HUES48 (cell line): ENCODE results near the gene TDRD12.
"Not testable (repeated sequence)": the region's sequence is repeated elsewhere in the genome, so short reads cannot be mapped to it uniquely, and the experiment has no call there.

Source experiments
- H3K27ac ChIP-seq: one replicate; pipeline ENCODE4 v1.7.0; 2013; ENCODE audit warnings: low read depth, low read length, inconsistent platforms
- H3K27me3 ChIP-seq: 2 replicates; pipeline ENCODE4 v1.6.1; 2013; ENCODE audit warnings: mild to moderate bottlenecking, low read length; ENCODE audit not compliant: control insufficient read depth, insufficient read depth
- H3K36me3 ChIP-seq: 2 replicates; pipeline ENCODE4 v1.6.1; 2013; ENCODE audit warnings: low read length; ENCODE audit not compliant: control insufficient read depth, insufficient read depth
- H3K4me1 ChIP-seq: 2 replicates; pipeline ENCODE4 v1.6.1; 2013; ENCODE audit warnings: mild to moderate bottlenecking, low read length; ENCODE audit not compliant: control insufficient read depth, insufficient read depth
- H3K4me3 ChIP-seq: 2 replicates; pipeline ENCODE4 v1.5.1; 2013; ENCODE audit warnings: mild to moderate bottlenecking, low read depth, low read length
- H3K9ac ChIP-seq: 2 replicates; pipeline ENCODE4 v1.6.1; 2013; ENCODE audit warnings: mild to moderate bottlenecking, low read depth, low read length, moderate library complexity
- H3K9me3 ChIP-seq: 2 replicates; pipeline ENCODE4 v1.6.1; 2013; ENCODE audit warnings: low read length; ENCODE audit not compliant: control insufficient read depth, insufficient read depth

TDRD12 gene

DNA sequence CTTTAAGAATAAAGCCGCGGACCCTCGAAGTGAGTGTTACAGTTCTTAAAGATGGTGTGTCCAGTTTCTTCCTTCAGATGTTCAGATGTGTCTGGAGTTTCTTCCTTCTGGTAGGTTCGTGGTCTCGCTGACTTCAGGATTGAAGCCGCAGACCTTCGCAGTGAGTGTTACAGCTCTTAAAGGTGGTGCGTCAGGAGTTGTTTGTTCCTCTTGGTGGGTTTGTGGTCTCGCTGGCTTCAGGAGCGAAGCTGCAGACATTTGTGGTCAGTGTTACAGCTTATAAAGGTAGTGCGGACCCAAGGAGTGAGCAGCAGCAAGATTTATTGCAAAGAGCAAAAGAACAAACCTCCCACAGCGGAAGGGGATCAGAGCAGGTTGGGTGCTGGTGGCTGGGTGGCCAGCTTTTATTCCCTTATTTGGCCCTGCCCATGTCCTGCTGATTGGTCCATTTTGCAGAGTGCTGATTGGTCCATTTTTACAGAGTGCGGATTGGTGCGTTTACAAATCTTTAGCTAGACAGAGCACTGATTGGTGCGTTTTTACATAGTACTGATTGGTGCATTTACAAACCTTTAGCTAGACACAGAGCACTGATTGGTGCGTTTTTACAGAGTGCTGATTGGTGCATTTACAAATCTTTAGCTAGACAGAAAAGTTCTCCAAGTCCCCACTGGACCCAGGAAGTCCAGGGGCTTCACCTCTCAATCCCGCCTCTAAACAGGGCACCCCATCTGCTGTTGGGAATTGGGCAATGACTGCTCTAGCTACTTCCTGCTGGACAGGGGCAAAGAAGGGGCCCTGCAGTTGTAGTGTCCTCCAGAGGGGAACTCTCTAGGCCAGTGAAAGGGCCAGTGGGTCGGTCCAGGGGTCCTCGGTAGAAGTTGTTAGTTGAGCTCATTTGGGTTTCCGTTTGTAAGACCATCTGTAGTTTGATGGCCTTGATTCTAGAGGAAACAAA, 26.1 kb upstream of the TDRD12 start:
- not testable (repeated sequence) for H3K27ac ChIP-seq, H3K36me3 ChIP-seq, H3K4me3 ChIP-seq

DNA sequence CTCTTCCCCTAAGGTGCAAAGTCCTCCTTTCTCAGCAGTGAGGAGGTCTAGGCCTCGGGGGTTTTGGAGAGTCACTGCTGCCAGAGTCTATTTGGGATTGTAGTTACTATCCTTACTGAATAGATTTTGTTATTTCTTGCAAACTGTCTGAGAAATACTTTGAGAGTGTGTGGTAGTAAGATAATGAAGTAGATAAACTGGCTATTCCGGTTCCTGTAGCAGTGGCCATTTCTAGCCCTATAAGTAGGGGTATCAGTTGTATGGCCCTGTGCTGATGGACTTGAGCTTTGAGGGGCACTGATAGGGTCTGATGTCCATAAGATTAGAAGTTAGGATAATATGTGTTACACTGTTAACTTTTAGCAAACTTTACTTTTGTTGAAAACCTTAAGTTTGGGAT, 25.3 kb upstream of the TDRD12 start:
- H3K27ac ChIP-seq, H3K9ac ChIP-seq, H3K4me3 ChIP-seq, H3K36me3 ChIP-seq, H3K4me1 ChIP-seq, H3K9me3 ChIP-seq: not testable (repeated sequence)
- peaks cover 13% of the 10 kb centered on the region for H3K27me3 ChIP-seq

More for the DNA sequence above, 26.1 kb upstream of the TDRD12 start:
- H3K9me3 ChIP-seq, H3K9ac ChIP-seq, H3K4me1 ChIP-seq: not testable (repeated sequence)
- H3K27me3 ChIP-seq = peaks cover 13% of the 10 kb centered on the region

DNA sequence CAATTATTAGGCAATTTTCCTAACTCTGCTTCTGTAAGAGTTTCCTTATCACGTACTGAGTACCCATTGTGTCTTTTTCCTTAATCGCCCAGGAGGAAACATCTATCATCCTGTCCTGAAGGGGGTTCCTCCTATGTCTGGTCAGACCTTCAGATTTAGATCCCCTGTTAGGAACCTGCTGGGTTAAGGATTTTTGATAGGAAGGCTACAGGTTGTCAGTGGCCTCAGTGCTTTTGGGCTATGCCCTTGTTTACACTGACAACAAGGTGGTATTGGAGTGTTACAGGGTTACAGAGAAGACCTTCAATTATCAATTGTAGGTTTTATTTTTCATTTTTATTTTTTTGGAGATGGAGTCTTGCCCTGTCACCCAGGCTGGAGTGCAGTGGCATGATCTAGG, 24.7 kb upstream of the TDRD12 start:
- H3K9ac ChIP-seq, H3K9me3 ChIP-seq, H3K4me1 ChIP-seq, H3K27ac ChIP-seq, H3K36me3 ChIP-seq, H3K4me3 ChIP-seq: not testable (repeated sequence)
- H3K27me3 ChIP-seq = peaks cover 13% of the 10 kb centered on the region

DNA sequence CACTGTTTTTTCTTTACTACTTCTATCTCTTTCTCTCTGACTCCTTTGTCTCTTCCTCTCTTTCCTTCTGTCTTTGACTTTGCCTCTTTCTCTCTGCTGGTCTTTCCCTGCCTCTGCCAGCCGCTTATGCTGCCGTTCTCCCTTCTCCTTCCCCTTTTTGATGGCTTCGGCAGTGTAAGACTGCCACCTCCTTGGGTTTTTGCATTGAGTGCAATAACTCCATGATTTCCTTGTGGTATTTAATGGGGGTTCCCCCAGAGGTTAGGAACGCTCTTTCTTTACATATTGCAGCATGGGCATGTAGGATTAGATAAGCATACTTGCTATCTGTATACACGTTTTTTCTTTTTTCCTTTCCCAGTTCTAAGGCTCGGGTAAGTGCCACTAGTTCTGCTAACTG, 24.1 kb upstream of the TDRD12 start:
- H3K27ac ChIP-seq, H3K4me3 ChIP-seq, H3K36me3 ChIP-seq, H3K9me3 ChIP-seq, H3K4me1 ChIP-seq, H3K9ac ChIP-seq: not testable (repeated sequence)
- peaks cover 13% of the 10 kb centered on the region for H3K27me3 ChIP-seq

DNA sequence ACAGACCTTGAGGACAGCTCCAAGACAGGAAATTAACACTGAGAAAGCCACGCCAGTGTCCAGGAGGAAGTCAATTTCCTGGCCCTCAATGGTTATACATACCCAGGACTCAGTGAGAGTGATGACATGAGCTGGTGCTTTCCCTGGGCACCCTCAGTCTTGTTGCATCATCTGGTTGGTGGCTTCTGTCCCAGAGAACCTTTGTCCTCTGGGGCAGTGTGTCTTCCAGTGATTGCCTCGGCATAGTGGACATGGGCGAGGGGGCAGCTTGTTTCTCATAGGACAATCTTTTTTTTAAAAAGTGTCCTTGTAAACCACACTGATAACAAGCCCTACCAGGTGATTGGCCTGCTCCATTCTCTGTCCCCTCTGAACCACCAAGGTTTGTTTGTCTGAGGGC, 22.8 kb upstream of the TDRD12 start:
- not testable (repeated sequence) for H3K27me3 ChIP-seq, H3K27ac ChIP-seq, H3K4me1 ChIP-seq, H3K9me3 ChIP-seq, H3K36me3 ChIP-seq, H3K4me3 ChIP-seq, H3K9ac ChIP-seq

DNA sequence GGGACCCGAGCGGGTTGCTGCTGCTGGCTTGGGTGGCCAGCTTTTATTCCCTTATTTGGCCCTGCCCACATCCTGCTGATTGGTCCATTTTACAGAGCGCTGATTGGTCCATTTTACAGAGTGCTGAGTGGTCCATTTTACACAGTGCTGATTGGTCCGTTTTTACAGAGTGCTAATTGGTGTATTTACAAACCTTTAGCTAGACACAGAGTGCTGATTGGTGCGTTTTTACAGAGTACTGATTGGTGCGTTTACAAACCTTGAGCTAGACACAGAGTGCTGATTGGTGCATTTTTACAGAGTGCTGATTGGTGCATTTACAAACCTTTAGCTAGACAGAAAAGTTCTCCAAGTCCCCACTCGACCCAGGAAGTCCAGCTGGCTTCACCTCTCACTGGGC, 19.4 kb upstream of the TDRD12 start:
- H3K36me3 ChIP-seq, H3K9me3 ChIP-seq, H3K27ac ChIP-seq, H3K9ac ChIP-seq, H3K27me3 ChIP-seq, H3K4me3 ChIP-seq, H3K4me1 ChIP-seq: not testable (repeated sequence)

DNA sequence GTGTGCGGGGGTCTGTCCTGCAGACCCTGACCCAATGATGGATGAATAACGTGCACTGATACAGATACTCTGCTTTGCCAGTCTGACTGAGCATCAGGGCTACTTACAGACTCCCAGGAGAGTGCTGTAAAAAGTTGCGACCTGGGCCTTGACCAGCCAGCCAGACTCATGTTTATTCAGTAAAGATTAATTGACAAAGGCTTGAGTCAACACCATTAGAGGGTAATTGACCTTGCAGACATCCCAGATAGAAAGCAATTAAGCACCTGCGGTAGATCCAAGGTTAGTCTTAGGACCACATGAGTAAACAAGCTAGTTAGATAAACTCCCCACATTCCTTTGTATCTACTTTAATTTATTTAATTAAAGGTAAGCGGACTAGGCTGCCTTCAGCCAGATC, 17.6 kb upstream of the TDRD12 start:
- no peak overlapping the region for H3K27ac ChIP-seq
- no peaks in the 10 kb centered on the region for H3K36me3 ChIP-seq
- peaks cover 4% of the 10 kb centered on the region; the same call in 1 of the 2 replicates for H3K4me1 ChIP-seq
- no peak overlapping the region for H3K4me3 ChIP-seq
- peaks cover 3% of the 10 kb centered on the region; the same call in 1 of the 2 replicates for H3K9me3 ChIP-seq
- H3K27me3 ChIP-seq = no peaks in the 10 kb centered on the region
- H3K9ac ChIP-seq = no peak overlapping the region

DNA sequence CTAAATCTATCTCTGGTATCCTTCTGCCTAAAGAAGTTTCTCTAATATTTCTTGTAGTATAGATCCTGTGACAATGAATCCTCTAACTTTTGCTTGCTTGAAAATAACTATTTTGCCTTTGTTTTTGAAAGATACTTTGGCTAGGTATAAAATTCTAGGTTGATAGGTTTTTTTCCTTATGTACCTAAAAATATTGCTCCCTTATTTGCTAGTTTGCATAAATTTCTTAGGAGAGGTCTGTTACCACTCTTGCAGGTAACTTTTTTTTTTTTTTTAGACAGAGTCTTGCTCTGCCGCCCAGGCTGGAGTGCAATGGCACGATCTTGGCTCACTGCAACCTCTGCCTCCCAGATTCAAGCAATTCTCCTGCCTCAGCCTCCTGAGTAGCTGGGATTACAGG, 15.6 kb upstream of the TDRD12 start:
- not testable (repeated sequence) for H3K36me3 ChIP-seq, H3K4me1 ChIP-seq, H3K4me3 ChIP-seq, H3K9me3 ChIP-seq, H3K27me3 ChIP-seq, H3K9ac ChIP-seq, H3K27ac ChIP-seq

DNA sequence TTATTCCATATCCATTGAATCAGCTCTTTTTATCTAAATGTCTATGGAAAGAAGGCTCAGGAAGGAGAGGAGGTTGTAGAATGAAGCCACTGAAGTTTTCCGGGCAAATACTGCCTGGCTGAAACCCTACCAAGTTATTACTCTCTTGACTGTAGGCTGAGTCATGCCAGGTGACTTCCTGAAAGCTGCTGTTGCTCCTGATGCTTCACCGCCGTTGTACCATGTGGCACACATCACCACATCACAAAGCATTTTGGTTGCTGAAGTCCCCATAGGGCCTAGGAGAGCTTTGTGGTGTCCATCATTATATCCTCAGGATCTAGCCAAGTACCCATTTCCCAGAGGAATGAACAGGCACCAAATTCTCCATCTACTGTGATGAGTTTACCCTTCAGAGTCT, 11.1 kb upstream of the TDRD12 start:
- Histone ChIP-seq H3K27ac (no peak overlapping the region), H3K9me3 (peaks cover 3% of the 10 kb centered on the region; the same call in 1 of the 2 replicates), H3K36me3 (no peaks in the 10 kb centered on the region), H3K27me3 (no peaks in the 10 kb centered on the region), H3K4me1 (no peaks in the 10 kb centered on the region), H3K9ac (no peak overlapping the region), H3K4me3 (no peak overlapping the region)

DNA sequence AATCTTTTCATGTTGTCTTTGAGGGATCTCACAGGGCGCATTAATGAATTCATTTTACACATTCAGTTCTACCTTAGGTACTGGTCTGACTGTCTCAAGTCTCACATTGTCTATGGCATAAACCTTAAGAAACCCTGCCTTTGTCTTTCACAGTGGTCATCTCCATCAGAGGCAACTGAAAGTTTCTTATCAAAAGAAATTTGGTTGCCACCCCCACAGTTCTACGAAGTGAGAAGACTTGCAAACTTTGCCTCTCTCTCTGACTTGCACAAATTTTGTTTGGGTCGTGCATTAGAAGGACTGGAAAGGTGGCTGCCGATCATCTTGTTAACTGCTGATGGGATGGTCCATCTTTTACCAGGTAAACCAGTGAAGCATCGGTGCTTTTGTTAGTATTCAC, 10.5 kb upstream of the TDRD12 start:
- Histone ChIP-seq H3K27me3 (no peaks in the 10 kb centered on the region), H3K4me3 (no peak overlapping the region), H3K36me3 (no peaks in the 10 kb centered on the region), H3K4me1 (no peaks in the 10 kb centered on the region), H3K9ac (no peak overlapping the region), H3K9me3 (peaks cover 3% of the 10 kb centered on the region; the same call in 1 of the 2 replicates), H3K27ac (no peak overlapping the region)

DNA sequence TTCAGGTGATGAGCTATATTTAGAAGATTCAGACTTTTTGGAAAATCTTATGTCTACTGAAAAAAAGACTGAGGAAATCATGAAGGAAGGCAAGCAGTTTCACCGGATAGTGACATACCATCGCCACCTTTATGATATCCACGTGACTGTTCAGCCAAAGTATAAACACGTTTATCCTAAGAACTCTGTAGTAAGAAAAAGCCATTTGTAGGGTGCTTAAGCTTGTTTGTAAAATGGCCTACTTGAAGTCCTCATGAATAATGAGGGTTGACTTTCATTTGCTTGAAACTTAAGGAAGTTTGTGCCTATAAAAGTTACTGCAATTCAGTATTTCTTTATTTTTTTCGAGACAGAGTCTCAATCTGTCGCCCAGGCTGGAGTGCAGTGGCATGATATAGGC, 7.8 kb upstream of the TDRD12 start:
- Histone ChIP-seq H3K27ac (no peak overlapping the region), H3K4me1 (no peaks in the 10 kb centered on the region), H3K4me3 (no peak overlapping the region), H3K9ac (no peak overlapping the region), H3K27me3 (no peaks in the 10 kb centered on the region), H3K36me3 (no peaks in the 10 kb centered on the region), H3K9me3 (no peaks in the 10 kb centered on the region)
